IMR-90 (cell line): ENCODE data around the gene PNKD. TPM values are rescaled to one million over a fixed set of nuclear protein-coding genes. Genes with fewer than 3 reads are reported as not detected.

ENCODE experiments used
- ATAC-seq: fragments of 200-7000 bp; cut with Tn5 transposase; 2 replicates; pipeline ENCODE4 v1.9.1; 2020; ENCODE audit warnings: low read depth, mild to moderate bottlenecking, moderate library complexity
- BruUV-seq: library from RNA; stranded (reverse); fragments of 400-500 nt; replicated peaks from 2 replicates; lab custom pipeline; 2021; lab: Mats Ljungman, UMichigan
- CTCF ChIA-PET: fragments of 300-600 bp; formaldehyde crosslinking; extraction: SDS; loops from one replicate; lab custom pipeline; 2021; ENCODE audit warnings: antibody characterized with exemption; lab: Yijun Ruan, JAX
- POLR2A ChIA-PET: fragments of 300-600 bp; sonication (Branson Sonifier 250); formaldehyde crosslinking; loops from one replicate; lab custom pipeline; 2022; ENCODE audit warnings: antibody characterized with exemption; ENCODE audit not compliant: unreplicated experiment; lab: Charles Lee
- DNase-seq: peaks from one replicate; pipeline ENCODE4 v3.0.0; 2013
- H2AFZ ChIP-seq: replicated peaks from 2 replicates; pipeline ENCODE3; 2013; ENCODE audit warnings: low read length, mild to moderate bottlenecking; ENCODE audit not compliant: poor library complexity
- H2AK5ac ChIP-seq: 2 replicates; pipeline ENCODE4 v1.6.1; 2013; ENCODE audit warnings: low read depth, low read length, inconsistent platforms
- H2AK9ac ChIP-seq: replicated peaks from 2 replicates; pipeline ENCODE3; 2013; ENCODE audit warnings: mild to moderate bottlenecking, low read depth, low read length, moderate library complexity; ENCODE audit not compliant: poor library complexity
- H2BK120ac ChIP-seq: 2 replicates; pipeline ENCODE4 v1.6.1; 2013; ENCODE audit warnings: low read depth, low read length, inconsistent platforms
- H2BK15ac ChIP-seq: 3 replicates; pipeline ENCODE4 v1.6.1; 2013; ENCODE audit warnings: low read depth, low read length, inconsistent platforms
- H2BK20ac ChIP-seq: 2 replicates; pipeline ENCODE4 v1.6.1; 2013; ENCODE audit warnings: low read depth, mild to moderate bottlenecking, inconsistent platforms, low read length, moderate library complexity
- H2BK5ac ChIP-seq: 2 replicates; pipeline ENCODE4 v1.6.1; 2013; ENCODE audit warnings: mild to moderate bottlenecking, low read depth, low read length, inconsistent platforms; ENCODE audit not compliant: poor library complexity, severe bottlenecking
- H3K14ac ChIP-seq: replicated peaks from 2 replicates; pipeline ENCODE4 v1.6.1; 2013; ENCODE audit warnings: low read depth, low read length, inconsistent platforms
- H3K18ac ChIP-seq: 2 replicates; pipeline ENCODE4 v1.6.1; 2013; ENCODE audit warnings: low read depth, low read length, control low read depth
- H3K23ac ChIP-seq: 2 replicates; pipeline ENCODE4 v1.6.1; 2013; ENCODE audit warnings: low read depth, low read length, inconsistent platforms
- H3K27ac ChIP-seq: 2 replicates; pipeline ENCODE4 v1.5.1; 2013; ENCODE audit warnings: mild to moderate bottlenecking, control low read depth, low read length; ENCODE audit not compliant: insufficient read depth
- H3K27me3 ChIP-seq: 2 replicates; pipeline ENCODE4 v1.6.1; 2013; ENCODE audit warnings: low read length; ENCODE audit not compliant: control insufficient read depth, insufficient read depth
- H3K36me3 ChIP-seq: 2 replicates; pipeline ENCODE4 v1.6.1; 2013; ENCODE audit warnings: low read length, mixed read lengths; ENCODE audit not compliant: control insufficient read depth, insufficient read depth
- H3K4ac ChIP-seq: 2 replicates; pipeline ENCODE4 v1.6.1; 2013; ENCODE audit warnings: low read depth, low read length, inconsistent platforms
- H3K4me1 ChIP-seq: 2 replicates; pipeline ENCODE4 v1.6.1; 2013; ENCODE audit warnings: low read length, mixed read lengths; ENCODE audit not compliant: control insufficient read depth, insufficient read depth
- H3K4me2 ChIP-seq: 2 replicates; pipeline ENCODE4 v1.6.1; 2013; ENCODE audit warnings: low read depth, mild to moderate bottlenecking, control low read depth, low read length, moderate library complexity
- H3K4me3 ChIP-seq: 2 replicates; pipeline ENCODE4 v1.5.1; 2013; ENCODE audit warnings: low read depth, mild to moderate bottlenecking, control low read depth, low read length, moderate library complexity; ENCODE audit not compliant: insufficient read depth
- H3K56ac ChIP-seq: 2 replicates; pipeline ENCODE4 v1.6.1; 2013; ENCODE audit warnings: low read length, inconsistent platforms; ENCODE audit not compliant: insufficient read depth; ENCODE audit errors: extremely low read depth
- H3K79me1 ChIP-seq, 2 experiments: 2 replicates each; pipeline ENCODE4 v1.6.1; 2013; ENCODE audit warnings: low read length in 2 of 2, inconsistent platforms in 1 of 2, low read depth in 1 of 2
- H3K9ac ChIP-seq: 2 replicates; pipeline ENCODE4 v1.6.1; 2013; ENCODE audit warnings: low read depth, low read length, control low read depth
- H3K9me1 ChIP-seq: 2 replicates; pipeline ENCODE4 v1.6.1; 2013; ENCODE audit warnings: low read length, inconsistent platforms; ENCODE audit not compliant: insufficient read depth
- H3K9me3 ChIP-seq: 2 replicates; pipeline ENCODE4 v1.6.1; 2013; ENCODE audit warnings: low read length; ENCODE audit not compliant: control insufficient read depth, insufficient read depth
- H4K20me1 ChIP-seq: 2 replicates; pipeline ENCODE4 v1.6.1; 2013; ENCODE audit warnings: low read length, inconsistent platforms; ENCODE audit not compliant: insufficient read depth
- H4K5ac ChIP-seq: 2 replicates; pipeline ENCODE4 v1.6.1; 2013; ENCODE audit warnings: mild to moderate bottlenecking, low read depth, low read length, control low read depth
- H4K8ac ChIP-seq, 2 experiments: 2 replicates each; pipeline ENCODE4 v1.6.1; 2013; ENCODE audit warnings: low read depth in 2 of 2, low read length in 2 of 2, control low read depth in 1 of 2, inconsistent platforms in 1 of 2
- H4K91ac ChIP-seq: 2 replicates; pipeline ENCODE4 v1.6.1; 2013; ENCODE audit warnings: low read depth, low read length, inconsistent platforms; ENCODE audit not compliant: insufficient read depth
- BHLHE40 ChIP-seq: fragments of 150-350 bp; IDR thresholded peaks from 2 replicates; pipeline ENCODE4 v1.6.1; 2016; ENCODE audit warnings: mild to moderate bottlenecking, low read depth, low read length
- CEBPB ChIP-seq: IDR thresholded peaks from 2 replicates; pipeline ENCODE4 v1.6.1; 2012; ENCODE audit warnings: low read depth, low read length, improper control_type of control experiment
- CHD1 ChIP-seq: IDR thresholded peaks from 2 replicates; pipeline ENCODE4 v1.6.1; 2012; ENCODE audit warnings: low read depth, low read length, improper control_type of control experiment
- CTCF ChIP-seq: conservative IDR thresholded peaks from 2 replicates; pipeline ENCODE4 v1.5.1; 2012; ENCODE audit warnings: mild to moderate bottlenecking, low read depth, low read length, improper control_type of control experiment
- FOS ChIP-seq: fragments of 150-350 bp; IDR thresholded peaks from 2 replicates; pipeline ENCODE4 v1.6.1; 2016; ENCODE audit warnings: low read depth, low read length
- MXI1 ChIP-seq: IDR thresholded peaks from 2 replicates; pipeline ENCODE4 v1.6.1; 2012; ENCODE audit warnings: low read depth, mild to moderate bottlenecking, low read length, moderate library complexity, borderline replicate concordance
- NFE2L2 ChIP-seq: fragments of 150-350 bp; IDR thresholded peaks from 2 replicates; pipeline ENCODE4 v1.6.1; 2016; ENCODE audit warnings: low read depth, mild to moderate bottlenecking, low read length
- POLR2A ChIP-seq: IDR thresholded peaks from 2 replicates; pipeline ENCODE4 v1.6.1; 2012; ENCODE audit warnings: mild to moderate bottlenecking, low read depth, low read length
- RAD21 ChIP-seq: IDR thresholded peaks from 2 replicates; pipeline ENCODE4 v1.6.1; 2012; ENCODE audit warnings: low read length, improper control_type of control experiment
- RCOR1 ChIP-seq: IDR thresholded peaks from 2 replicates; pipeline ENCODE4 v1.6.1; 2012; ENCODE audit warnings: mild to moderate bottlenecking, low read length, improper control_type of control experiment; ENCODE audit not compliant: insufficient replicate concordance
- RFX5 ChIP-seq: IDR thresholded peaks from 2 replicates; pipeline ENCODE4 v1.8.0; 2012; ENCODE audit warnings: low read depth, mild to moderate bottlenecking, low read length, moderate library complexity
- SMC3 ChIP-seq: fragments of 150-350 bp; IDR thresholded peaks from 2 replicates; pipeline ENCODE4 v1.6.1; 2016; ENCODE audit warnings: low read depth, mild to moderate bottlenecking, antibody characterized with exemption, low read length, moderate library complexity
- USF2 ChIP-seq: fragments of 150-350 bp; IDR thresholded peaks from 2 replicates; pipeline ENCODE4 v1.6.1; 2017; ENCODE audit warnings: mild to moderate bottlenecking, antibody characterized with exemption, low read length, low read depth
- WGBS, 2 experiments: methylation state at CpG; one replicate each; pipeline versions ENCODE4 v1.1.5 to v1.1.7; 2013; ENCODE audit warnings: missing lambda C conversion rate in 2 of 2; ENCODE audit not compliant: insufficient read length in 1 of 2; ENCODE audit errors: extremely low coverage in 2 of 2; 5-methylcytosine and 5-hydroxymethylcytosine counted together
- dilution Hi-C: fragments of 300-500 bp; cut with HindIII; formaldehyde crosslinking; loops from one replicate; pipeline ENCODE4 v1.14.3; 2018; ENCODE audit warnings: low sequenced_read_pairs; ENCODE audit not compliant: unreplicated experiment
- in situ Hi-C: fragments of 300-500 bp; cut with MboI; formaldehyde crosslinking; loops from 3 replicates; pipeline ENCODE4 v1.14.3; 2019; ENCODE audit warnings: low sequenced_read_pairs, inconsistent platforms, mixed read lengths
- intact Hi-C: fragments of 100-400 bp; cut with micrococcal nuclease; formaldehyde crosslinking; loops from 2 replicates; pipeline ENCODE4 v1.10.0; 2022
- polyA plus RNA-seq, 3 experiments: library from polyadenylated mRNA; depleted of rRNA; stranded (reverse); fragments of >200 nt; gene quantifications; 2 replicates each; pipeline ENCODE4 v1.2.3, GENCODE V29; 2012; ENCODE audit warnings: low replicate concordance in 1 of 3
- total RNA-seq: library from RNA; depleted of rRNA; stranded (reverse); fragments of >200 nt; gene quantifications from 2 replicates; pipeline ENCODE4 v1.2.3, GENCODE V29; 2012
- TF ChIP-seq, protein P1 (sequence below): fragments of 150-350 bp; IDR thresholded peaks from 2 replicates; pipeline ENCODE4 v1.6.1; 2016; ENCODE audit warnings: low read depth, mild to moderate bottlenecking, low read length, moderate library complexity, borderline replicate concordance

PNKD gene
- total and polyA plus RNA-seq, 2 of the 4 experiments (the other 2 are of a cell fraction): 19.2 to 68.5 TPM

GRCh38 chr2:218386505-218387368, 116.4 kb downstream of the PNKD start:
- intact Hi-C loops: no loop called here
- no peak overlapping the region for H3K18ac ChIP-seq
- no peak overlapping the region for H4K5ac ChIP-seq
- H4K91ac ChIP-seq: no peak overlapping the region
- no peak for ATAC-seq
- ChIA-PET CTCF (no interaction called here), POLR2A (no interaction called here)
- peak overlapping the region in 1 of 2 experiments; percentile 65; a peak in 1 of 4 replicates for H4K8ac ChIP-seq
- no peak overlapping the region for H3K4me3 ChIP-seq
- dilution Hi-C loops: no loop called here
- H3K27ac ChIP-seq: no peak overlapping the region
- in situ Hi-C loops: loop anchor here (5.0 kb wide), 1 partner anchor 79 kb away; no protein-coding TSS in a partner anchor
- H3K23ac ChIP-seq: no peak overlapping the region
- H2AK9ac ChIP-seq: peak overlapping the region; percentile 73
- 80% methylated on average over 8 of the region's 23 CpGs; no CpG with 5 or more reads in 1 of the 2 experiments for WGBS, 2 experiments
- H3K56ac ChIP-seq: no peak overlapping the region
- H3K79me1 ChIP-seq: no peaks in the 10 kb centered on the region
- H3K14ac ChIP-seq: no peak overlapping the region
- no peaks in the 10 kb centered on the region for H3K9me3 ChIP-seq
- no peak overlapping the region for H2BK5ac ChIP-seq
- peak overlapping the region; percentile 96 for H2AFZ ChIP-seq
- H3K4ac ChIP-seq: no peak overlapping the region
- BruUV-seq: no TSS peak
- H2BK20ac ChIP-seq: no peak overlapping the region
- peak overlapping the region; percentile 77 for H3K4me2 ChIP-seq
- H2BK15ac ChIP-seq: no peak overlapping the region
- H3K9me1 ChIP-seq: no peaks in the 10 kb centered on the region
- DNase-seq: no peak
- no peaks in the 10 kb centered on the region for H4K20me1 ChIP-seq
- H3K4me1 ChIP-seq: peaks cover 2% of the 10 kb centered on the region
- no peak overlapping the region; the same call in 1 of the 2 replicates for H2AK5ac ChIP-seq
- no peak overlapping the region for H3K9ac ChIP-seq
- peaks cover 11% of the 10 kb centered on the region for H3K27me3 ChIP-seq
- H3K36me3 ChIP-seq: no peaks in the 10 kb centered on the region
- no peak overlapping the region for H2BK120ac ChIP-seq
- no peak for TF ChIP-seq CHD1
- TF ChIP-seq RAD21: no peak
- no peak for TF ChIP-seq SMC3
- TF ChIP-seq CTCF: no peak
- no peak for TF ChIP-seq POLR2A
- no peak for TF ChIP-seq RFX5
- no peak for TF ChIP-seq RCOR1
- TF ChIP-seq USF2: no peak
- TF ChIP-seq NFE2L2: no peak
- TF ChIP-seq FOS: no peak
- TF ChIP-seq BHLHE40: no peak
- TF ChIP-seq MXI1: no peak
- TF ChIP-seq, protein P1, sequence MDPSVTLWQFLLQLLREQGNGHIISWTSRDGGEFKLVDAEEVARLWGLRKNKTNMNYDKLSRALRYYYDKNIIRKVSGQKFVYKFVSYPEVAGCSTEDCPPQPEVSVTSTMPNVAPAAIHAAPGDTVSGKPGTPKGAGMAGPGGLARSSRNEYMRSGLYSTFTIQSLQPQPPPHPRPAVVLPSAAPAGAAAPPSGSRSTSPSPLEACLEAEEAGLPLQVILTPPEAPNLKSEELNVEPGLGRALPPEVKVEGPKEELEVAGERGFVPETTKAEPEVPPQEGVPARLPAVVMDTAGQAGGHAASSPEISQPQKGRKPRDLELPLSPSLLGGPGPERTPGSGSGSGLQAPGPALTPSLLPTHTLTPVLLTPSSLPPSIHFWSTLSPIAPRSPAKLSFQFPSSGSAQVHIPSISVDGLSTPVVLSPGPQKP: no peak
- no peak for TF ChIP-seq CEBPB
